CD4-positive, alpha-beta memory T cell (primary cell): ENCODE data around the gene GPR176. TPM values are rescaled to one million over a fixed set of nuclear protein-coding genes. Genes with fewer than 3 reads are reported as not detected.

ENCODE experiments used
- CTCF ChIA-PET: fragments of 350-600 bp; sonication (Branson Sonifier 250); formaldehyde crosslinking; loops from one replicate; lab custom pipeline; 2021; ENCODE audit warnings: inconsistent platforms; ENCODE audit not compliant: partially characterized antibody; lab: Charles Lee
- POLR2A ChIA-PET: fragments of 350-600 bp; sonication (Branson Sonifier 250); formaldehyde crosslinking; loops from one replicate; lab custom pipeline; 2021; ENCODE audit not compliant: partially characterized antibody; lab: Charles Lee
- DNase-seq, 5 donors: peaks; one replicate each; pipeline versions ENCODE4 v3.0.0 to v3.0.0-alpha.2; 2020 to 2022; ENCODE audit warnings: mixed read lengths in 1 of 5
- H3K27ac ChIP-seq: one replicate; pipeline ENCODE4 v1.7.0; 2013; ENCODE audit warnings: low read depth, low read length
- H3K27me3 ChIP-seq: 2 replicates; pipeline ENCODE4 v1.7.0; 2013; ENCODE audit warnings: mild to moderate bottlenecking, low read length, moderate library complexity; ENCODE audit not compliant: insufficient read depth
- H3K36me3 ChIP-seq: 2 replicates; pipeline ENCODE4 v1.7.0; 2013; ENCODE audit warnings: mild to moderate bottlenecking, low read length, moderate library complexity; ENCODE audit not compliant: insufficient read depth
- H3K4me1 ChIP-seq: 2 replicates; pipeline ENCODE4 v1.7.0; 2013; ENCODE audit warnings: mild to moderate bottlenecking, low read length, moderate library complexity; ENCODE audit not compliant: insufficient read depth
- H3K4me3 ChIP-seq, 2 donors: one replicate each; pipeline ENCODE4 v1.7.0; 2013; ENCODE audit warnings: low read length in 2 of 2, mild to moderate bottlenecking in 1 of 2
- H3K9me3 ChIP-seq, 2 donors: one replicate each; pipeline ENCODE4 v1.7.0; 2013; ENCODE audit warnings: low read length in 2 of 2, control low read depth in 1 of 2; ENCODE audit not compliant: control insufficient read depth in 1 of 2
- H3K27ac Mint-ChIP-seq, 7 donors: one replicate each; pipeline ENCODE4 v1.8.0; 2020 to 2021; ENCODE audit warnings: mixed read lengths in 7 of 7, mild to moderate bottlenecking in 6 of 7, inconsistent platforms in 3 of 7, moderate library complexity in 3 of 7
- H3K27me3 Mint-ChIP-seq, 2 donors: one replicate each; pipeline ENCODE4 v1.8.0; 2020 to 2021; ENCODE audit warnings: mixed read lengths in 2 of 2
- H3K36me3 Mint-ChIP-seq, 2 donors: one replicate each; pipeline ENCODE4 v1.8.0; 2020 to 2021; ENCODE audit warnings: mixed read lengths in 2 of 2, inconsistent platforms in 1 of 2, mild to moderate bottlenecking in 1 of 2
- H3K4me1 Mint-ChIP-seq, 4 donors: one replicate each; pipeline ENCODE4 v1.8.0; 2020 to 2021; ENCODE audit warnings: mixed read lengths in 4 of 4, mild to moderate bottlenecking in 1 of 4
- H3K4me3 Mint-ChIP-seq, 8 donors: one replicate each; pipeline ENCODE4 v1.8.0; 2020 to 2021; ENCODE audit warnings: mixed read lengths in 8 of 8, mild to moderate bottlenecking in 7 of 8, moderate library complexity in 6 of 8, inconsistent platforms in 3 of 8
- H3K9me3 Mint-ChIP-seq, 8 donors: one replicate each; pipeline ENCODE4 v1.8.0; 2020 to 2021; ENCODE audit warnings: mixed read lengths in 8 of 8, mild to moderate bottlenecking in 5 of 8, inconsistent platforms in 3 of 8, moderate library complexity in 1 of 8
- intact Hi-C: fragments of 100-400 bp; cut with micrococcal nuclease; formaldehyde crosslinking; loops from one replicate; pipeline ENCODE4 v1.15.1; 2023
- polyA plus RNA-seq, 2 donors: library from polyadenylated mRNA; unstranded; fragments of 300-500 nt; fragmentation: Illumina TruSeq; gene quantifications; one replicate each; pipeline ENCODE4 v1.2.3, GENCODE V29; 2021
- total RNA-seq, 2 experiments: library from RNA; stranded (reverse); gene quantifications; one replicate each; pipeline ENCODE4 v1.2.3, GENCODE V29; 2021

Gene GPR176
- total and polyA plus RNA-seq, 4 experiments from 2014 or later = not detected

DNA sequence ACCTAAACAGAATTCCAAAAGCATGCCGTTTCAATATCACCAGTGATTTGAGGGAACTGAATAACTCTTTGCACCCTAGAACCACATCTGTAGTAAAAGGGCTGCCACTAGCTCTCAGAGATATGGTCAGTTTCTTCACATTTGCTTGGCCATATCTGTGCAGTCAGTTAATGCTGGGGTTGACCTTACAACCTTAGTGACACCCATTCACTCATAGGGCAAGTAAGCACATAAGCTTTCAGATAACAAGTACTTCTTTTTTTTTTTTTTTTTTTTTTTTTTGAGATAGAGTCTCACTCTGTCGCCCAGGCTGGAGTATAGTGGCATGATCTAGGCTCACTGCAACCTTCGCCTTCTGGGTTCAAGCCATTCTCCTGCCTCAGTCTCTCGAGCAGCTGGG is 117.0 kb downstream of the GPR176 start:
- DNase-seq = no peak
- Mint-ChIP-seq H3K27ac (no peak overlapping the region), H3K9me3 (no peaks in the 10 kb centered on the region), H3K4me3 (no peak overlapping the region), H3K27me3 (peaks cover 12 to 32% of the 10 kb centered on the region in 2 donors), H3K4me1 (no peaks in the 10 kb centered on the region), H3K36me3 (no peaks in the 10 kb centered on the region)
- Histone ChIP-seq H3K9me3 (no peaks in the 10 kb centered on the region), H3K4me3 (no peak overlapping the region), H3K36me3 (no peaks in the 10 kb centered on the region), H3K27me3 (peaks cover 2% of the 10 kb centered on the region), H3K27ac (no peak overlapping the region), H3K4me1 (no peaks in the 10 kb centered on the region)
- intact Hi-C loops = no loop called here
- ChIA-PET POLR2A (no interaction called here), CTCF (interaction anchor here (0.7 to 1.1 kb wide), 2 partner anchors 14 to 847 kb away, joined by 3 to 4 read pairs; no protein-coding TSS in a partner anchor)

DNA sequence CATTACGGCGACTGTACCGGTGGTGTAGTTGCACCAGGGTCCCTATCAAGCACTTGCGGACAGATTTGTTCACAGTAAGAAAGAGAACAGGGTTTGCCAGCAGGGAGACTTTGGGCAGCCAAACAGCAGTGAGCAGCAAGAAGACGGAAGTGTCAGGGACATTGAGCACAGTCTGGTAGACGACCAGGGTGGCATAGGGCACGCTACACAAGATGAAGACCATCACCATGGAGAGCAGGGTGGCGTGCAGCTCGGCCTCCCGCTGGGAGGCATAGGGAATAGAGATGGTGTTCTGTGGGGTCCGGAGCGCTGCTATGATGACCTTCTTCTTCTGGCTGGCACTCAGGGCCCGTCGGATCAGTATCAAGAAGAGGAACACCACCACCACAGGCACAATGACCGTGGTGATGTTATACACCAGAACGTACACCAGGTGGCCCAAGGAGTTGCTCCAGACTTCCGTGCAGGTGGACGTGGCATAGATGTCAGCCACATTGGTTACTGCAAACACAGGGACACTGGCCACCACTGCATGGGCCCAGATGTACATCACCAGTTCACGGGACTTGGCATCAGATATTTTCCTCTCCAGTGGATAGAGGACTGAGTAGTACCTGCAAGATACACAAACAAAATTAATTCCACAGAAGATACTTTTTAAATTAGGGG is 118.3 kb downstream of the GPR176 start:
- intact Hi-C loops = no loop called here
- no peaks in the 10 kb centered on the region for H3K9me3 Mint-ChIP-seq
- Histone ChIP-seq H3K36me3 (no peaks in the 10 kb centered on the region), H3K4me1 (no peaks in the 10 kb centered on the region), H3K27me3 (no peaks in the 10 kb centered on the region), H3K9me3 (no peaks in the 10 kb centered on the region), H3K27ac (no peak overlapping the region), H3K4me3 (no peak overlapping the region)
- no peaks in the 10 kb centered on the region for H3K4me1 Mint-ChIP-seq
- POLR2A ChIA-PET = no interaction called here
- H3K27ac Mint-ChIP-seq = no peak overlapping the region
- no peak for DNase-seq
- H3K4me3 Mint-ChIP-seq = no peak overlapping the region
- peaks cover 9 to 38% of the 10 kb centered on the region in 2 donors for H3K27me3 Mint-ChIP-seq
- CTCF ChIA-PET = interaction anchor here (1.1 kb wide), 1 partner anchor 12 kb away, joined by 4 read pairs; no protein-coding TSS in a partner anchor
- H3K36me3 Mint-ChIP-seq = no peaks in the 10 kb centered on the region

GRCh38 chr15:39799552-39800011 is 120.5 kb downstream of the GPR176 start:
- Mint-ChIP-seq H3K9me3 (no peaks in the 10 kb centered on the region), H3K36me3 (no peaks in the 10 kb centered on the region), H3K4me1 (no peaks in the 10 kb centered on the region), H3K27me3 (peaks cover 17 to 47% of the 10 kb centered on the region in 2 donors), H3K4me3 (no peak overlapping the region), H3K27ac (no peak overlapping the region)
- ChIA-PET POLR2A (no interaction called here), CTCF (interaction anchor here (1.1 kb wide), 1 partner anchor 16 kb away, joined by 3 read pairs; the partner anchor contains the start of gene FSIP1)
- no peak overlapping the region for H3K4me3 ChIP-seq
- H3K36me3 ChIP-seq = no peaks in the 10 kb centered on the region
- no peak for DNase-seq
- no peaks in the 10 kb centered on the region for H3K27me3 ChIP-seq
- no peaks in the 10 kb centered on the region for H3K9me3 ChIP-seq
- intact Hi-C loops = no loop called here
- no peak overlapping the region for H3K27ac ChIP-seq
- H3K4me1 ChIP-seq = no peaks in the 10 kb centered on the region

- H3K36me3 ChIP-seq = no peaks in the 10 kb centered on the region
- Mint-ChIP-seq H3K36me3 (no peaks in the 10 kb centered on the region), H3K4me3 (no peak overlapping the region), H3K4me1 (no peaks in the 10 kb centered on the region), H3K27ac (no peak overlapping the region), H3K9me3 (no peaks in the 10 kb centered on the region), H3K27me3 (peaks cover 19 to 43% of the 10 kb centered on the region in 2 donors)
- no peaks in the 10 kb centered on the region for H3K9me3 ChIP-seq
- ChIA-PET CTCF (interaction anchor here (2.0 kb wide), 1 partner anchor 11 kb away, joined by 6 read pairs; no protein-coding TSS in a partner anchor), POLR2A (no interaction called here)
- H3K27ac ChIP-seq = no peak overlapping the region
- intact Hi-C loops = no loop called here
- no peak overlapping the region for H3K4me3 ChIP-seq
- no peaks in the 10 kb centered on the region for H3K27me3 ChIP-seq
- no peaks in the 10 kb centered on the region for H3K4me1 ChIP-seq
- no peak for DNase-seq
These were observed 121.7 kb downstream of the GPR176 start for GRCh38 chr15:39798382-39798781.

DNA sequence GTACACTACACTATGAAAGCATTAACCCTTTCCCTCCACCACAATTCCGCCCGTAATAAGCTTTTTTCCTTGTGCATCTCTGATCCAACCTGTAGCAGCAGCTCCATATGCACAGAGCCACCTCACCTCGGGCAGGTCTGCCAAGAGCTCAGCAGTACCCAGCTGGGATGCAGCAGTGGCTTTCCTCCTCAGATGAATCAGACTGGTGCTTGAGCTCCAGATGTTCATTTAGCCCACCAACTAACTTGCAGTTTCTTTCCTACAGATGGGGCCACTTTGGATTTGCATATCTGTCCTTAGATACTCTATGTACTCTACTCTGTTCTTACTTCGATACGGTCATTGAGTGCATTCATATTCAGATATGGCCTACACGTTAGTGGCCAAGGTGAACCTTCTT is 122.7 kb downstream of the GPR176 start:
- no peaks in the 10 kb centered on the region for H3K4me1 ChIP-seq
- POLR2A ChIA-PET = no interaction called here
- H3K4me3 ChIP-seq = no peak overlapping the region
- Mint-ChIP-seq H3K27ac (no peak overlapping the region), H3K4me1 (no peaks in the 10 kb centered on the region), H3K9me3 (no peaks in the 10 kb centered on the region), H3K27me3 (peaks cover 19 to 43% of the 10 kb centered on the region in 2 donors), H3K4me3 (no peak overlapping the region), H3K36me3 (no peaks in the 10 kb centered on the region)
- no peak for DNase-seq
- no peaks in the 10 kb centered on the region for H3K36me3 ChIP-seq
- no peak overlapping the region for H3K27ac ChIP-seq
- no peaks in the 10 kb centered on the region for H3K9me3 ChIP-seq
- H3K27me3 ChIP-seq = no peaks in the 10 kb centered on the region
- CTCF ChIA-PET = interaction anchor here (2.0 kb wide), 1 partner anchor 10 kb away, joined by 6 read pairs; no protein-coding TSS in a partner anchor
- intact Hi-C loops = no loop called here

DNA sequence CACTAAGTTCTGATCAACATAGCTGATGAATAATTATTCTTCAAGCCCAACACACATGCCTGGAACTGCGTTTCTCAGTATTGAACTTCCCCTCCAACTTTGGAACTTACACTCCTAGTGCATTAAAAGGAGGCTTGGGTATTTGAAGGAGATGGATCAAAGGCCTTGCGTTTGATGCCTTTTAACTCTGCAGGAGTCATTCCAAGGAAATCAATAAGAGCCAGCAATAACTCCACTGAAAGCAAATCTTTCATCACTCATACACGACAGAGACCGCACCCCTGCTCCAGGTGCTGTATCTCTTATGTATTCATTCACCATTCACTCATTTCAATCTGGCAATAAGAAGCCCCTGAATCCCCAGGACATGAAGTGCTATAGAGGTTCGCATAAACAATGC is 123.5 kb downstream of the GPR176 start:
- H3K4me3 ChIP-seq = no peak overlapping the region
- H3K36me3 ChIP-seq = no peaks in the 10 kb centered on the region
- intact Hi-C loops = no loop called here
- H3K4me1 ChIP-seq = no peaks in the 10 kb centered on the region
- no peak overlapping the region for H3K27ac ChIP-seq
- Mint-ChIP-seq H3K4me1 (no peaks in the 10 kb centered on the region), H3K27ac (no peak overlapping the region), H3K36me3 (no peaks in the 10 kb centered on the region), H3K9me3 (no peaks in the 10 kb centered on the region), H3K4me3 (no peak overlapping the region), H3K27me3 (peaks cover 16 to 43% of the 10 kb centered on the region in 2 donors)
- ChIA-PET POLR2A (no interaction called here), CTCF (interaction anchor here (2.0 kb wide), 1 partner anchor 9 kb away, joined by 6 read pairs; no protein-coding TSS in a partner anchor)
- no peaks in the 10 kb centered on the region for H3K27me3 ChIP-seq
- no peaks in the 10 kb centered on the region for H3K9me3 ChIP-seq
- DNase-seq = no peak

DNA sequence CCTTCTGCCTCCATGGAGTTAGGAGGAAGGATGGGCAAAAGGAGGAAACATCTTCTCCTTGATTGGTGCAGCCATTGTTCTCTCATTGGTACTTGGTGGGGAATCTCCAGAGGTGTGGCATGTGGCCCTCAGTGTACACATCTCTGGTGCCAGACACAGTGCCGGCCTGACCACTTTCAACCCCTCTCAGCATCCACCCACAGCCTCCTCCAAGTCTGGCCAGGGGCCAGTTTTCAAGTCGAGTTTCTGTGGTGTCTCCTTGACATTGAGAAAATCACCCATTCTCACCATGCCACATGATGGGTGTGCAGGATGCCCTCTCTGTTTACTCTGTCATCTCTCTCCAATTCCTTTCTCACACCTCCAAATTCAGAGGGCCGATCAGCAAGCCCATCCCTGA is 124.6 kb downstream of the GPR176 start:
- no peaks in the 10 kb centered on the region for H3K9me3 Mint-ChIP-seq
- Histone ChIP-seq H3K36me3 (no peaks in the 10 kb centered on the region), H3K9me3 (no peaks in the 10 kb centered on the region), H3K4me3 (no peak overlapping the region), H3K4me1 (no peaks in the 10 kb centered on the region), H3K27ac (no peak overlapping the region), H3K27me3 (no peaks in the 10 kb centered on the region)
- intact Hi-C loops = no loop called here
- ChIA-PET POLR2A (no interaction called here), CTCF (interaction anchor here (1.0 kb wide), 1 partner anchor 34 kb away, joined by 3 read pairs; no protein-coding TSS in a partner anchor)
- peaks cover 16 to 38% of the 10 kb centered on the region in 2 donors for H3K27me3 Mint-ChIP-seq
- peak overlapping the region in 1 of 7 donors; percentile 53 for H3K27ac Mint-ChIP-seq
- no peak overlapping the region for H3K4me3 Mint-ChIP-seq
- H3K36me3 Mint-ChIP-seq = no peaks in the 10 kb centered on the region
- no peak for DNase-seq
- H3K4me1 Mint-ChIP-seq = no peaks in the 10 kb centered on the region
